ENCODE data around the gene PLAAT4. TPM values are rescaled to one million over a fixed set of nuclear protein-coding genes. Genes with fewer than 3 reads are reported as not detected.
"Not testable (repeated sequence)": the region's sequence is repeated elsewhere in the genome, so short reads cannot be mapped to it uniquely, and the experiment has no call there.

PLAAT4 gene
- total RNA-seq, 1 donor from 2014 or later = 10.6 TPM

DNA sequence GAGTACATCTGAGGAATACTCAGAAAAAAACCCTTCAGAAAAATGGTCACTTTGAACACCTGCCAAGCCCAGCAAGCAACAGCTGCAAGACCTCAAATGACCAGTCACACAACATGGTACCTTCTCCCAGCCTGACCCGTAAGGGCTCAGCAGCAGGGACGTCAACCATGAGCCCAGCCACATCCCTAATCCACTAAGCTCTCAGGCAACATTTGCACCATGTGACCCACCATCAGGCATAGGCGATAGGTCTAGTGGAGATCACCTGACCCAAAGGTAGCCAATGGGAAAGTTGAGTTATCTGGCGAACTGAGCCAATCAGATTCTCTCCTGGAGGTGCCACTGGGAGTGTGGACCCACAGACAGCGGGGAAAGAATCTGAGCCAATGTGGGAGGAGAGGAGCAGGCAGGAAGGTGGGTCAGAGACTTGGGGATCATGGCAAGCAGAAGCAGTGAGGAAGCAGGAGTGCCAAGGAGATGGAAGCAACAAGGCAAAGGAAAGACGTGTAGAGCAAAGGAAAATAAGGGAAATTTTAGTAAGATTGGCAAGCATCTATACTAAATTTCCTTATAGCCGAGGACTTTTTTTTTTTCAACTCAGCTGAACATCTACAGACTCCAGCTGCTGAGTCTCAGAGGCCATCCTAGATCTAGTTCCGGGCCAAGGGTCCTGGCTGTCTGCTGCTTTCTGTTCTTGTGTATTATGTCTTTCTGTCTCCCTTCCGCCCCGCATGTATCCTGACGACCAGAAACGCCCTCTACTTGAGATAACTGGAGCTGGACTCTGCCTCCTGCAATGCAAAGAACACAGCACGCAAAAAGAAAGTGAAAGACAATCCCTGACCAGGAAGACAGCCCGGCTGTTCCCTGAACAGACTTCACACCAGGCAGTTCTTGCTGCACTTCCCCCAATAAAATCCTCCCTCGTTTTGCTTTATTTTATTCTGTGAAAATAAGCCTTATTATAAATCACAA is 37.6 kb downstream of the PLAAT4 start:
- no peak for DNase-seq

GRCh38 chr11:63574856-63575602 is 38.4 kb downstream of the PLAAT4 start:
- DNase-seq = no peak

GRCh38 chr11:63578882-63579281 is 42.3 kb downstream of the PLAAT4 start:
- not testable (repeated sequence) for DNase-seq

DNA sequence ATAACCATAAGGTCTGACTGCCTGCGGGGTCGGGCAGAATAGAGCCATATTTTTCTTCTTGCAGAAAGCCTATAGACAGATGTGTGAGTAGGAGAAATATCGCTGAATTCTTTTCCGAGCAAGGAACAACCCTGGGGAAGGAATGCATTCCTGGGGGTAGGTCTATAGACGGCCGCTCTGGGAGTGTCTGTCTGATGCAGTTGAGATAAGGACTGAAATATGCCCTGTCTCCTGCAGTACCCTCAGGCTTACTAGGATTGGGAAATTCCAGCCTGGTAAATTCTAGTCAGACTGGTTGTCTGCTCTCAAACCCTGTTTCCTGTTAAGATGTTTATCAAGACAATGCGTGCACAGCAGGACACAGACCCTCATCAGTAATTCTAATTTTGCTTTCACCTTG is 44.6 kb downstream of the PLAAT4 start:
- not testable (repeated sequence) for DNase-seq

DNA sequence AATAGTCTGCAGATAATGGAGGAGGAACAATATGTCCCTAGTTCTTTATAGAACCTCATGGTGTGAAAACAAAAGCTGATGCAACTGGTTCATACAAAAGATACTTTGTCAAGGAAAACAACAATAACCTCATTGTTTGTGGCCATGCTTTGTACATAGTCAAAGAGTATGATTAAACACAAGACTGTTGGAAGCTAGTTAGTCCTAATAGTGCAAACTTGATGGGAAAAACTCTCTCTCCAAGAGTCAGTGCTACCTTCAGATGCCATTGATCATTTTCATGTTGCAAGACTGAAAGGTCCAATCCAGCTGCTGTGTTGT is 46.7 kb downstream of the PLAAT4 start:
- DNase-seq = no peak

GRCh38 chr11:63586451-63587166 is 50.0 kb downstream of the PLAAT4 start:
- DNase-seq = no peak

DNA sequence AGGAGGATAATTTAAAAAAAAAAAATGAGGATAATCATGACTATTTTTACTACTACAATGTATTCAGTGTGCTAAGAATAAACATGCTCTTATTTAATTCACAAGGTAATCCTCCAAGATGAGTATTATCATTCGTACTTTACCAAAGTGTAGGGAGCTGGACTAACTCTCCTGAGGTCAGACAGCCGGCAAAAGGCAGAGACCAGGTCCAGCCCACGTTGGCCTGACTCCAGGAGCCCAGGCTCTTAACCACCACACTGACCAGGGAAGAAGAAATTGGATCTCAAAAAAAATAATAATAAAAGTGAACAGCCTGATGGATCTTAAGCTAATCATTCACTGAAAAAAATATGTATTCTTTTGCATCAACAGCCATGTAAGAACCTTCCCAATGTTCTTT is 52.4 kb downstream of the PLAAT4 start:
- no peak for DNase-seq

- DNase-seq = no peak
These were observed 53.6 kb downstream of the PLAAT4 start for GRCh38 chr11:63590024-63590788.

DNA sequence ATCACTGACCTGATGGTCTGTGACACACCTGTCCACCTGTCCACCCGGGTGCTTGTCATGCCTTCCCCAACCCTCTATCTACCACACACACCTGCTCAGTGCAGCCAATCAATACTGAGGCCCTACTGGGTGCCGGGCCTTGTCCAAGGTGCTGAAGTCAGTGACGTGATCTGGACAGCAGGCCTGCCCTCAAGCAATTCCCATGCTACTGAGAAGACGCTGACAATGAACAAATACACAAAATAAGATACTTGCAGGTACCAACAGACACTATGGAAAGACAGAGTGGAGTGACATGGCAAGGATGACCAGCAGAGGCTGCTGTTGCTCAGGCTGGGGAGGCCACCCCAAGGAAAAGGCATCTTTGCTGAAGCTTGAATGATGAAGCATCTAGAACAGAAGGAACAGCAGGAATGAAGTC is 56.4 kb downstream of the PLAAT4 start:
- peak; percentile 56 for DNase-seq

DNA sequence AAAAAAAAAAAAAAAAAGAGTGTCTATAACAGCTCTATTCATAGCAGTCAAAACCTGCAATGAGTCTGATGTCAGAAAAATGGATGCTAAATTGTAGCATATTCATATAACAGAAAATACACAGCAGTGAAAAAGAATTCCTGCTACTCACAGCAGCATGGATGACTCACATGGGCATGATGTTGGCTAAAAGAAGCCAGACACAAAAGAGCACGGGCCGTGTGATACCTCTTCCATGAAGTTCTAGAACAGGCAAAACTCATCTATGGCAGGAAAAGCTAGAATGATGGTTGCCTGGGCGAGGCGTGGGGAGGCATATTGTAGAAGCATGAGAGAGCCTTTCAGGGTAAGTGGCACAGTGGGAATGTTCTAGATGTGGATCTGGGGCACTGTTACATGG is 58.7 kb downstream of the PLAAT4 start:
- no peak for DNase-seq

Other genes starting within 250 kb of the PLAAT4 start
- not detected in 2 replicates for gene SLC22A9, start 167.0 kb upstream of the PLAAT4 start, total RNA-seq
- not detected in 2 replicates for gene PLAAT5, start 45.6 kb upstream of the PLAAT4 start, total RNA-seq
- not detected in 2 replicates for gene LGALS12, start 30.7 kb upstream of the PLAAT4 start, total RNA-seq
- 0.14 TPM in 1 of 2 replicates, not detected in the other for gene PLAAT2, start 26.6 kb downstream of the PLAAT4 start, total RNA-seq
- 59.1 and 85.3 TPM in 2 replicates for gene PLAAT3, start 77.6 kb downstream of the PLAAT4 start, total RNA-seq
- 99.4 and 106 TPM in 2 replicates for gene ATL3, start 134.6 kb downstream of the PLAAT4 start, total RNA-seq
- 58.5 and 89.9 TPM in 2 replicates for gene RTN3, start 144.7 kb downstream of the PLAAT4 start, total RNA-seq
- 25.4 and 30.1 TPM in 2 replicates for gene ZFTA, start 232.0 kb downstream of the PLAAT4 start, total RNA-seq